HG03571 (cell line): ENCODE data around the gene IMMP2L.

Experiments
- ATAC-seq: cut with Tn5 transposase; IDR thresholded peaks from one replicate; pipeline ENCODE4 v1.9.1; 2021; ENCODE audit not compliant: unreplicated experiment

IMMP2L gene

GRCh38 chr7:111012149-111012548 is 550.1 kb downstream of the IMMP2L start:
- ATAC-seq, result no peak

GRCh38 chr7:111011520-111011919 is 550.8 kb downstream of the IMMP2L start:
- no peak for ATAC-seq

GRCh38 chr7:111010798-111011197 is 551.5 kb downstream of the IMMP2L start:
- ATAC-seq, result no peak

GRCh38 chr7:111009526-111010040 is 552.7 kb downstream of the IMMP2L start:
- ATAC-seq, result no peak

GRCh38 chr7:111006691-111007090 is 555.6 kb downstream of the IMMP2L start:
- no peak for ATAC-seq

GRCh38 chr7:111006040-111006439 is 556.3 kb downstream of the IMMP2L start:
- ATAC-seq, result no peak

GRCh38 chr7:111005445-111005844 is 556.8 kb downstream of the IMMP2L start:
- no peak for ATAC-seq

GRCh38 chr7:111004310-111004901 is 557.9 kb downstream of the IMMP2L start:
- no peak for ATAC-seq

- ATAC-seq, result no peak
Observed at GRCh38 chr7:111003883-111004282, 558.4 kb downstream of the IMMP2L start.

GRCh38 chr7:110994028-110994967 is 568.0 kb downstream of the IMMP2L start:
- ATAC-seq, result no peak

- ATAC-seq, result no peak
Observed at GRCh38 chr7:110988890-110989501, 573.3 kb downstream of the IMMP2L start.

- ATAC-seq, result no peak
Observed at GRCh38 chr7:110988348-110988747, 573.9 kb downstream of the IMMP2L start.

GRCh38 chr7:110987127-110987693 is 575.1 kb downstream of the IMMP2L start:
- no peak for ATAC-seq

- no peak for ATAC-seq
Observed at GRCh38 chr7:110983822-110984456, 578.4 kb downstream of the IMMP2L start.

GRCh38 chr7:110977127-110977737 is 585.1 kb downstream of the IMMP2L start:
- ATAC-seq, result no peak

GRCh38 chr7:110975486-110975885 is 586.8 kb downstream of the IMMP2L start:
- ATAC-seq, result no peak

- ATAC-seq, result no peak
Observed at GRCh38 chr7:110974441-110974840, 587.9 kb downstream of the IMMP2L start.

- ATAC-seq, result no peak
Observed at GRCh38 chr7:110973196-110973990, 588.9 kb downstream of the IMMP2L start.

- ATAC-seq, result no peak
Observed at GRCh38 chr7:110964775-110965174, 597.5 kb downstream of the IMMP2L start.

GRCh38 chr7:110962826-110963225 is 599.5 kb downstream of the IMMP2L start:
- ATAC-seq, result no peak
